ENCODE results near the gene RAB31. TPM values are rescaled to one million over a fixed set of nuclear protein-coding genes. Genes with fewer than 3 reads are reported as not detected.
"Not testable (repeated sequence)": the region's sequence is repeated elsewhere in the genome, so short reads cannot be mapped to it uniquely, and the experiment has no call there.

Gene RAB31
- total RNA-seq, 4 donors from 2014 or later = 94.0 to 145 (median 107) TPM

- TF ChIP-seq POLR2A (IDR thresholded peaks at IDR 0.05; ENCODE audit: low read depth) (no peak), CTCF (IDR thresholded peaks at IDR 0.05) (no peak), POLR2AphosphoS5 (IDR thresholded peaks at IDR 0.05) (no peak), EP300 (IDR thresholded peaks at IDR 0.05) (no peak)
- no peaks in the 10 kb centered on the region for H3K27me3 ChIP-seq
- no peaks in the 10 kb centered on the region for H3K36me3 ChIP-seq
- intact Hi-C loops (cut with DNase I) = no loop called here
- 96% methylated on average over 3 of the region's 3 CpGs for WGBS
- no peak overlapping the region for H3K4me3 ChIP-seq
- H3K27ac ChIP-seq (replicated peaks in 1 of 4) = no peak overlapping the region
- no peaks in the 10 kb centered on the region for H3K4me1 ChIP-seq
- DNase-seq (ENCODE audit: extremely low spot score) = peak; percentile 34
- no peaks in the 10 kb centered on the region for H3K9me3 ChIP-seq
These were observed 41.6 kb upstream of the RAB31 start for GRCh38 chr18:9666548-9666947.

- 94% methylated on average over 3 of the region's 3 CpGs for WGBS
- TF ChIP-seq EP300 (IDR thresholded peaks at IDR 0.05) = no peak
- no peak for TF ChIP-seq POLR2A (IDR thresholded peaks at IDR 0.05; ENCODE audit: low read depth)
- no peak for TF ChIP-seq POLR2AphosphoS5 (IDR thresholded peaks at IDR 0.05)
- no peak for TF ChIP-seq CTCF (IDR thresholded peaks at IDR 0.05)
- no peak overlapping the region for H3K4me3 ChIP-seq
- no peaks in the 10 kb centered on the region for H3K27me3 ChIP-seq
- H3K36me3 ChIP-seq = no peaks in the 10 kb centered on the region
- no peak for DNase-seq (ENCODE audit: extremely low spot score)
- no peaks in the 10 kb centered on the region for H3K9me3 ChIP-seq
- H3K27ac ChIP-seq (replicated peaks in 1 of 4) = no peak overlapping the region
- intact Hi-C loops (cut with DNase I) = no loop called here
- peaks cover 0 to 9% (median 8%) of the 10 kb centered on the region in 4 donors for H3K4me1 ChIP-seq
These were observed 39.1 kb upstream of the RAB31 start for GRCh38 chr18:9669016-9669415.

DNA sequence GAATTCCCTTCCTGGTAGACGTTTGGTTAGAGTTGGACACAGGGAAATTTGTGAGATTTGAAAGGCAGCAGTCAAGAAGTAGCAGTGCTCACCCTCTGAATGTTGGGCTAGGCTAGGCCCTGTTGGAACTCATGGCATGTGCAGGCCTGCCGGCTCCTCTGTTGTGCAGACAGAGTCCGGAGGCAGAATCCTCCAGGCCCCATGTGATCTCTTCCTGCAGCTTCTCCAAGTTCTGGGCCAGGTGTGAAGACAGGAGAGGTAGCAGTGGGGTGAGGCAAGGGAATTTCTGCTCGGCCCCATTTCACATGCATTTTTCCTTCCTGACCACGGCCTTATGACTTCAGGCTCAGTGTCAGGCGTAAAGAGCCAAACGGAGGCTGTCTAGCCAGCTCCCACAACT is 36.9 kb upstream of the RAB31 start:
- WGBS = 92% methylated on average over 7 of the region's 7 CpGs
- peak; percentile 39 for DNase-seq (ENCODE audit: extremely low spot score)
- intact Hi-C loops (cut with DNase I) = loop anchor here (10.0 kb wide), 1 partner anchor 96 kb away; no protein-coding TSS in a partner anchor
- H3K27me3 ChIP-seq = no peaks in the 10 kb centered on the region
- H3K4me3 ChIP-seq = no peak overlapping the region
- no peak overlapping the region for H3K27ac ChIP-seq (replicated peaks in 1 of 4)
- no peaks in the 10 kb centered on the region for H3K36me3 ChIP-seq
- H3K9me3 ChIP-seq = no peaks in the 10 kb centered on the region
- peaks cover 0 to 9% (median 8%) of the 10 kb centered on the region in 4 donors for H3K4me1 ChIP-seq
- no peak for TF ChIP-seq CTCF (IDR thresholded peaks at IDR 0.05)
- TF ChIP-seq EP300 (IDR thresholded peaks at IDR 0.05) = no peak
- no peak for TF ChIP-seq POLR2A (IDR thresholded peaks at IDR 0.05; ENCODE audit: low read depth)
- no peak for TF ChIP-seq POLR2AphosphoS5 (IDR thresholded peaks at IDR 0.05)

- no peaks in the 10 kb centered on the region for H3K9me3 ChIP-seq
- intact Hi-C loops (cut with DNase I) = loop anchor here (2.0 to 10.0 kb wide), 2 partner anchors 59 to 99 kb away; partner anchors contain the start of gene PPP4R1
- no peaks in the 10 kb centered on the region for H3K36me3 ChIP-seq
- no peak overlapping the region for H3K4me3 ChIP-seq
- TF ChIP-seq POLR2A (IDR thresholded peaks at IDR 0.05; ENCODE audit: low read depth) (no peak), POLR2AphosphoS5 (IDR thresholded peaks at IDR 0.05) (peak in 1 of 2 donors; percentile 15), EP300 (IDR thresholded peaks at IDR 0.05) (no peak), CTCF (IDR thresholded peaks at IDR 0.05) (peak; percentile 32 to 43 (median 43))
- WGBS = 50% methylated on average over 8 of the region's 8 CpGs
- H3K27me3 ChIP-seq = no peaks in the 10 kb centered on the region
- H3K27ac ChIP-seq (replicated peaks in 1 of 4) = no peak overlapping the region
- DNase-seq (ENCODE audit: extremely low spot score) = peak; percentile 88
- peaks cover 0 to 9% (median 8%) of the 10 kb centered on the region in 4 donors for H3K4me1 ChIP-seq
These were observed 34.5 kb upstream of the RAB31 start for GRCh38 chr18:9673296-9674251.

DNA sequence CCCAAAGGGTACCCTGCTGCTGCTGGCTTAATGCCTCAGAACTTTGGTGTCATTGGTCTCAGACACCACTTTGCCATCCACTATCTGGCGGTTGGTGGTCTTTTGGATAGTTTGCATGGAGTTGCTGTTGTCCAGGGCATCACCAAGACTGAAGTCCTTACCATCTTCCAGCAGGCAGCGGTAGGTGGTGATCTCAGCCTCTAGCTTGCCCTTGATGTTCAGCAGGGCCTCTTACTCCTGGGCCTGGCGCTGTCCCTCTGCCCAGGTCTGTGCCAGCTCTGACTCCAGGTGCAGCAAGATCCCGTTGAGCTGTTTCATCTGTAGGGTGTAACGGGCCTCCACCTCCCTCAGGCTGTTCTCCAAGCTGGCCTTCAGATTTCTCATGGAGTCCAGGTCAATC is 29.9 kb upstream of the RAB31 start:
- intact Hi-C loops (cut with DNase I) = loop anchor here (10.0 kb wide), 1 partner anchor 103 kb away; no protein-coding TSS in a partner anchor
- H3K36me3 ChIP-seq; H3K27ac ChIP-seq (replicated peaks in 1 of 4); H3K9me3 ChIP-seq; DNase-seq (ENCODE audit: extremely low spot score); H3K27me3 ChIP-seq; H3K4me3 ChIP-seq: not testable (repeated sequence)
- H3K4me1 ChIP-seq = peaks cover 0 to 10% (median 5%) of the 10 kb centered on the region in 4 donors
- 94% methylated on average over 5 of the region's 5 CpGs for WGBS

All from esophagus muscularis mucosa (tissue), 4 donors.